Activated T-helper 9 cell treated with anti-CD3 and anti-CD28 coated beads, Interleukin-2, amount 50 U/mL, for 16 hours (primary cell): ENCODE results near the gene BCL2L12.

Experiments
- DNase-seq: peaks from one replicate; pipeline ENCODE4 v3.0.0-alpha.2; 2020; ENCODE audit warnings: low read depth

BCL2L12 gene

DNA sequence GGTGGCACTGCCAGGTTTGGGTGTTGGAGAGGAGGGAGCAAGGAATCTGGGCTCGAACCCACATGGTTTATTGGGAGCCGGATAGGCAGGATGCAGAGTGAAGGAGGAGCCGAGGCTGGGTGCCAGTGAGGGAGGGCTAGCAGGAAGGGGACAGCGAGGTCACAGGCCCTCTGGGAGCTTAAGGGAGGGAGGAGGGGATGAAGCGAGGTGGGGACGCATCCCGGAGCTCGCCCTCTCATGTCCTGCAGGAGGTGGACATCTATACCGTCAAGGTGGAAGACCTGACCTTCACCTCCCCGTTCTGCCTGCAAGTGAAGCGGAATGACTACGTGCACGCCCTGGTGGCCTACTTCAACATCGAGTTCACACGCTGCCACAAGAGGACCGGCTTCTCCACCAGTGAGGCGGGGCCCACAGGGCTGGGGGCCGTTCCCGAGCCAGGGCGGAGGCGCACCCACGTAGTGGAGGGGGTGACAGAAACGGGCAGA, 20.2 kb downstream of the BCL2L12 start:
- DNase-seq = no peak

GRCh38 chr19:49686503-49687088, 20.9 kb downstream of the BCL2L12 start:
- DNase-seq = no peak

- DNase-seq = no peak
Observed at GRCh38 chr19:49687150-49687549, 21.4 kb downstream of the BCL2L12 start.

DNA sequence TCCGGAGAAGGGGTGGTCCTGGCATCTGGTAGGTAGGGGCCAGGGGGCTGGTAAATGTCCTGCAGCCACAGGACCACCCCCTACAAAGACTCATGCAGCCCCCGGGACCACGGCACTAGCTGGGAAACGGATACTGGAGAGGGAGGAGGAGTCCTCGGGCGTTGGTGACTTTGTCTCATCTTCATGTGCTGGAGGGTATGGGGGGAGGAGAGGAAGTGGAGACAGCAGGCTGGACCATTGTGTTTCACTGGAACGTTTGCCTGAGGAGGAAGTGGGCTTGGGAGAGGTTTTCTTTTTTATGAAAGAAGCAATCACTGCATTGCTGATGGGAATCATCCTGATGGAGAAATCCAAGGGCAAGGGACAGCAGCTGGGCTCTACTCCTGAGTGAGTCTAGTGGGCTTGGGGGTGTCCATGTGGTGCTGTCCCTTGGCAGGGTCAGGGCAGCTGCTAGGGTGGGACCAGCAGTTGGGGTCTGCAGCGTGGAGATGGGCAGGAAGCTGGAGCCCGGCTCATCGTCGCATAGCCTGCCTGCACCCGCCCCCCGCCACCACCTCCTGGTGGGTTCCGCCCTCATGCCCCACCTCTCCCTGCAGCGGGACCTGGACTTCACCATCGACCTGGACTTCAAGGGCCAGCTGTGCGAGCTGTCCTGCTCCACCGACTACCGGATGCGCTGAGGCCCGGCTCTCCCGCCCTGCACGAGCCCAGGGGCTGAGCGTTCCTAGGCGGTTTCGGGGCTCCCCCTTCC, 22.0 kb downstream of the BCL2L12 start:
- DNase-seq = no peak

GRCh38 chr19:49688531-49689132, 22.9 kb downstream of the BCL2L12 start:
- DNase-seq = no peak

- no peak for DNase-seq
Observed at GRCh38 chr19:49689133-49690078, 23.7 kb downstream of the BCL2L12 start, which contains the start of gene ADM5. TSS of gene ADM5 (plus strand) at chr19:49689594. CDS start at chr19:49689838, 244 bp downstream.

GRCh38 chr19:49690079-49690655, 24.4 kb downstream of the BCL2L12 start:
- DNase-seq = no peak

- DNase-seq = peak; percentile 20
Observed at GRCh38 chr19:49690656-49691242, 25.0 kb downstream of the BCL2L12 start, which contains the start of gene CPT1C. TSS of gene CPT1C (plus strand) at chr19:49691116. CDS start at chr19:49692253, 1,137 bp downstream.

- DNase-seq = no peak
Observed at GRCh38 chr19:49691243-49692146, 25.8 kb downstream of the BCL2L12 start.

DNA sequence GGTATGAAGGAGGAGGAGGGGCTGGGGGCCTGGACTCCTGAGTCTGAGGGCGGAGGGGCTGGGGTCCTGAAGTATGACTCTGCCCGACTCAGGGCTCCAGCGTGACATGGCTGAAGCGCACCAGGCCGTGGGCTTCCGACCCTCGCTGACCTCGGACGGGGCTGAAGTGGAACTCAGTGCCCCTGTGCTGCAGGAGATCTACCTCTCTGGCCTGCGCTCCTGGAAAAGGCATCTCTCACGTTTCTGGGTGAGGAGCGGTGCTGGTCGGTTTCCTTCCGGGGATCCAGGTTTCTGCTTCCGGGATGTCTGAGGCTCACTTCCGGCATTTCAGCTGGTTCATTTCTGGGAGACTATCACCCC, 26.4 kb downstream of the BCL2L12 start:
- DNase-seq = no peak

DNA sequence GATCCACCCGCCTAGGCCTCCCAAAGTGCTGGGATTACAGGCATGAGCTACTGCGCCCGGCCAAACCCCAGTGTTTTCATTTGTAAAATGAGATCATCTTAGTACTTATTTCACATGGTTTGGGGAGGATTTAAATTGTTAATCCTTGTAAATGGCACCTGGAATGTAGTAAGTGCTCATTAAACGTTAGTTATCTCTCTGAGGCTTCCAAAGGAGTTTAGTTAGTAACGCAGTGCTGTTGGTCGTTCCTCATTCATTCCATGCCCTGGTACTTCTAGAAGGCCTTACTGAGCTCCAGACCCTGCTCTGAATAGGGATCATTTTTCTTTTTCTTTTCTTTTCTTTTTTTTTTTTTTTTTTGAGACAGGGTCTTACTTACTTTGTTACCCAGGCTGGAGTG, 30.4 kb downstream of the BCL2L12 start:
- DNase-seq = no peak

DNA sequence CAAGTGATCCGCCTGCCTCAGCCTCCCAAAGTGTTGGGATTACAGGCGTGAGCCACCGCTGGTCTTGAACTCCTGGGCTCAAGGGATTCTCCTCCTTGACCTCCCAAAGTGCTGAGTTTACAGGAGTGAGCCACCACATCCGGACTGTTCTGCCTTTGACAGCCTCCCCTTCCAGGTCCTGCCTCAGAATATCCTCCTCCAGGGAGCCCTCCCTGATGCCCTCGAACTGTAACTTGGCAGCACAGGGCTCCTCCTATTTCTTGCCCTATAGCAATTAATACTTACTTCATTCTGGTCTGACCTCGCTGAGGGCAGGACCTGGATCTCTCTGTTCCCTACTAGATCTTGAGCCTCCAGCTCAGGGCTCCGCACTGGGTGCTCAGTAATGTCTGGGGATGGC, 31.1 kb downstream of the BCL2L12 start:
- DNase-seq = no peak

DNA sequence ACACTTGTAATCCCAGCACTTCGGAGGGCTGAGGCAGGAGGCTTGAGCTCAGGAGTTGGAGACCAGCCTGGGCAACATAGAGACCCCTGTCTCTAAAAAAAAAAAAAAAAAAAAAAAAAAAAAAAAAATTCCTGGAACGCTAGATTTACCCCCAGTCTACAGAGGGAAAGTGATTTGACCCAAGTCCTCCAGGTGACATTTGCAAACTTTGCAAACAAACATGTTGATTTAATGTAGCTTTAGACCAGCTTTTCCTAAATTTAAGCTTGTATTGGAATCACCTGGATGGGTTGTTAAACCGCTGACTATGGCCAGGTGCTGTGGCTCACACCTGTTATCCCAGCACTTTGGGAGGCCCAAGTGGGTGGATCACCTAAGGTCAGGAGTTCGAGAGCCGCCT, 33.6 kb downstream of the BCL2L12 start:
- no peak for DNase-seq

- no peak for DNase-seq
Observed at GRCh38 chr19:49700563-49700962, 34.8 kb downstream of the BCL2L12 start.

DNA sequence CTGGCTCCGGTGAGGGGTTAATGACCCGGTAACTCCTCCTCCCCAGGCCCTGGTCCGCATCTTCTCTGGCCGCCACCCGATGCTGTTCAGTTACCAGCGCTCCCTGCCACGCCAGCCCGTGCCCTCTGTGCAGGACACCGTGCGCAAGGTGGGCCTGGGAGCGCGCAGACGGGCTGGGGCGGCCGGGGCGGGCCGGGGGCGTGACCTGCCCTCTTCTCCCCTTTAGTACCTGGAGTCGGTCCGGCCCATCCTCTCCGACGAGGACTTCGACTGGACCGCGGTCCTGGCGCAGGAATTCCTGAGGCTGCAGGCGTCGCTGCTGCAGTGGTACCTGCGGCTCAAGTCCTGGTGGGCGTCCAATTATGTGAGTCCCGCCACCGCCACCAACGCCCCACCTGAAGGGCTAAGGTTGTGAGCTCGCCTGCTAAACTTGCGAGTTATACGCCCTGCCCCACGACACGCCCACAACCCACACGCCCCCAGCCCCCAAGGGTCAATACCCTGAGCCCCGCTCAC, 35.6 kb downstream of the BCL2L12 start:
- DNase-seq = no peak

GRCh38 chr19:49704888-49705642, 39.3 kb downstream of the BCL2L12 start:
- DNase-seq = no peak

- no peak for DNase-seq
Observed at GRCh38 chr19:49705919-49706318, 40.2 kb downstream of the BCL2L12 start.

- no peak for DNase-seq
Observed at GRCh38 chr19:49710372-49710951, 44.7 kb downstream of the BCL2L12 start.

DNA sequence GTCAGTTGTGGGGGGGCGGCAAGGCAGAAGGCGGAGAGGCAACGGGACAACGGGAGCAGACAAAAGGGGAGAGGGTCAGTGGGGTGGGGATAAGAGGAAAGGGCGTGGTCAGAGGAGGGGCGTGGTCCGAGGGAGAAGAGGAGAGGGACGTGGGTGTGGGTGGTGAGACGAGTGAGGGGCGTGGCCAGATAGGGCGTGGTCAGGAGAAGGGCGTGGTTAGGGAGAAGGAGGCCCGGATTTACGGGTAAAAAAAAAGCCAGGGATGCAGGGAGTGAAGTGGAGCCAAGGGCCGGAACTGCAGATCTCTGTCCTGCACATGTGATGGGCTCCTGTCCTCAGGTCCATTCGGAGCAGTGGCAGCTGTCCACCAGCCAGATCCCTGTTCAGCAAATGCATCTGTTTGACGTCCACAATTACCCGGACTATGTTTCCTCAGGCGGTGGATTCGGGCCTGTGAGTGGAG, 46.7 kb downstream of the BCL2L12 start:
- DNase-seq = no peak
